Measurements from ENCODE around the gene PROP1. TPM values are rescaled to one million over a fixed set of nuclear protein-coding genes. Genes with fewer than 3 reads are reported as not detected.
"Not testable (repeated sequence)": the region's sequence is repeated elsewhere in the genome, so short reads cannot be mapped to it uniquely, and the experiment has no call there.

The PROP1 gene
- polyA plus RNA-seq, 2 of the 4 experiments (the other 2 are of a cell fraction), result not detected

- ChIA-PET CTCF (interaction anchor here (1.1 to 1.2 kb wide), 3 partner anchors 81 to 162 kb away, joined by 3 read pairs; no protein-coding TSS in a partner anchor), POLR2A (no interaction called here)
- WGBS (ENCODE audit: missing lambda C conversion rate), result 46% methylated on average over 26 of the region's 26 CpGs
- Histone ChIP-seq H3K9me3 (no peaks in the 10 kb centered on the region), H3K4me1 (no peaks in the 10 kb centered on the region), H3K4me3 (no peak overlapping the region), H3K4me2 (no peak overlapping the region), H3K27ac (no peak overlapping the region)
- TF ChIP-seq, protein P1, sequence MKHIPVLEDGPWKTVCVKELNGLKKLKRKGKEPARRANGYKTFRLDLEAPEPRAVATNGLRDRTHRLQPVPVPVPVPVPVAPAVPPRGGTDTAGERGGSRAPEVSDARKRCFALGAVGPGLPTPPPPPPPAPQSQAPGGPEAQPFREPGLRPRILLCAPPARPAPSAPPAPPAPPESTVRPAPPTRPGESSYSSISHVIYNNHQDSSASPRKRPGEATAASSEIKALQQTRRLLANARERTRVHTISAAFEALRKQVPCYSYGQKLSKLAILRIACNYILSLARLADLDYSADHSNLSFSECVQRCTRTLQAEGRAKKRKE (CRISPR knock-in tag; IDR thresholded peaks at IDR 0.05; ENCODE audit: low read depth), result no peak
- TF ChIP-seq KDM5A (IDR thresholded peaks at IDR 0.05) (no peak), JUN (IDR thresholded peaks at IDR 0.05) (no peak), EHMT2 (IDR thresholded peaks at IDR 0.05; ENCODE audit: low read depth) (no peak), PHF8 (IDR thresholded peaks at IDR 0.05; ENCODE audit: borderline replicate concordance, low read depth) (no peak), MAFK (IDR thresholded peaks at IDR 0.05; ENCODE audit: partially characterized antibody) (peak; percentile 27), RCOR1 (IDR thresholded peaks at IDR 0.05; ENCODE audit: low read depth, low read length) (no peak), BHLHE40 (IDR thresholded peaks at IDR 0.05; ENCODE audit: low read depth, low read length) (no peak)
- TF ChIP-seq, protein P2, sequence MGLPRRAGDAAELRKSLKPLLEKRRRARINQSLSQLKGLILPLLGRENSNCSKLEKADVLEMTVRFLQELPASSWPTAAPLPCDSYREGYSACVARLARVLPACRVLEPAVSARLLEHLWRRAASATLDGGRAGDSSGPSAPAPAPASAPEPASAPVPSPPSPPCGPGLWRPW (IDR thresholded peaks at IDR 0.05), result no peak
- FAIRE-seq (no peak), ATAC-seq (no peak), DNase-seq (ENCODE audit: low read depth in 1 of 2, low spot score in 1 of 2) (no peak)
These were observed 14.6 kb downstream of the PROP1 start for GRCh38 chr5:177981296-177982071.

GRCh38 chr5:177980743-177981151 is 15.3 kb downstream of the PROP1 start:
- Histone ChIP-seq H3K4me1 (no peaks in the 10 kb centered on the region), H3K4me2 (no peak overlapping the region), H3K9me3 (peaks cover under 1% of the 10 kb centered on the region; the same call in 1 of the 3 replicates), H3K4me3 (no peak overlapping the region), H3K27ac (no peak overlapping the region)
- TF ChIP-seq, protein P3, sequence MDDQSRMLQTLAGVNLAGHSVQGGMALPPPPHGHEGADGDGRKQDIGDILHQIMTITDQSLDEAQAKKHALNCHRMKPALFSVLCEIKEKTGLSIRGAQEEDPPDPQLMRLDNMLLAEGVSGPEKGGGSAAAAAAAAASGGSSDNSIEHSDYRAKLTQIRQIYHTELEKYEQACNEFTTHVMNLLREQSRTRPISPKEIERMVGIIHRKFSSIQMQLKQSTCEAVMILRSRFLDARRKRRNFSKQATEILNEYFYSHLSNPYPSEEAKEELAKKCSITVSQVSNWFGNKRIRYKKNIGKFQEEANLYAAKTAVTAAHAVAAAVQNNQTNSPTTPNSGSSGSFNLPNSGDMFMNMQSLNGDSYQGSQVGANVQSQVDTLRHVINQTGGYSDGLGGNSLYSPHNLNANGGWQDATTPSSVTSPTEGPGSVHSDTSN (IDR thresholded peaks at IDR 0.05), result no peak
- TF ChIP-seq GATA3 (IDR thresholded peaks at IDR 0.05; ENCODE audit: borderline replicate concordance) (no peak), ZSCAN20 (CRISPR knock-in tag; IDR thresholded peaks at IDR 0.05) (no peak), CBX2 (IDR thresholded peaks at IDR 0.05; ENCODE audit: borderline replicate concordance, low read depth) (no peak), ZNF302 (CRISPR knock-in tag; IDR thresholded peaks at IDR 0.05) (no peak), MAZ (IDR thresholded peaks at IDR 0.05; ENCODE audit: borderline replicate concordance, low read depth, low read length) (no peak), SREBF2 (IDR thresholded peaks at IDR 0.05) (no peak), CHD4 (IDR thresholded peaks at IDR 0.05; ENCODE audit: borderline replicate concordance) (no peak), HOXB5 (CRISPR knock-in tag; IDR thresholded peaks at IDR 0.05) (no peak), FOSB (CRISPR knock-in tag; IDR thresholded peaks at IDR 0.05) (no peak), TFCP2L1 (CRISPR knock-in tag; IDR thresholded peaks at IDR 0.05) (no peak), RAD21 (conservative IDR thresholded peaks at IDR 0.05 in 1 of 2, IDR thresholded peaks at IDR 0.05 in 1 of 2) (no peak), EP300 (IDR thresholded peaks at IDR 0.05) (no peak), FOSL2 (IDR thresholded peaks at IDR 0.05) (no peak), FOSL2 (CRISPR knock-in tag; IDR thresholded peaks at IDR 0.05) (no peak), ZFP36 (IDR thresholded peaks at IDR 0.05; ENCODE audit: borderline replicate concordance, partially characterized antibody) (no peak)
- TF ChIP-seq, protein P4, sequence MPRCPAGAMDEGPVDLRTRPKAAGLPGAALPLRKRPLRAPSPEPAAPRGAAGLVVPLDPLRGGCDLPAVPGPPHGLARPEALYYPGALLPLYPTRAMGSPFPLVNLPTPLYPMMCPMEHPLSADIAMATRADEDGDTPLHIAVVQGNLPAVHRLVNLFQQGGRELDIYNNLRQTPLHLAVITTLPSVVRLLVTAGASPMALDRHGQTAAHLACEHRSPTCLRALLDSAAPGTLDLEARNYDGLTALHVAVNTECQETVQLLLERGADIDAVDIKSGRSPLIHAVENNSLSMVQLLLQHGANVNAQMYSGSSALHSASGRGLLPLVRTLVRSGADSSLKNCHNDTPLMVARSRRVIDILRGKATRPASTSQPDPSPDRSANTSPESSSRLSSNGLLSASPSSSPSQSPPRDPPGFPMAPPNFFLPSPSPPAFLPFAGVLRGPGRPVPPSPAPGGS (IDR thresholded peaks at IDR 0.05), result no peak
- TF ChIP-seq, protein P1 (CRISPR knock-in tag; IDR thresholded peaks at IDR 0.05; ENCODE audit: low read depth), result no peak
- TF ChIP-seq, protein P5, sequence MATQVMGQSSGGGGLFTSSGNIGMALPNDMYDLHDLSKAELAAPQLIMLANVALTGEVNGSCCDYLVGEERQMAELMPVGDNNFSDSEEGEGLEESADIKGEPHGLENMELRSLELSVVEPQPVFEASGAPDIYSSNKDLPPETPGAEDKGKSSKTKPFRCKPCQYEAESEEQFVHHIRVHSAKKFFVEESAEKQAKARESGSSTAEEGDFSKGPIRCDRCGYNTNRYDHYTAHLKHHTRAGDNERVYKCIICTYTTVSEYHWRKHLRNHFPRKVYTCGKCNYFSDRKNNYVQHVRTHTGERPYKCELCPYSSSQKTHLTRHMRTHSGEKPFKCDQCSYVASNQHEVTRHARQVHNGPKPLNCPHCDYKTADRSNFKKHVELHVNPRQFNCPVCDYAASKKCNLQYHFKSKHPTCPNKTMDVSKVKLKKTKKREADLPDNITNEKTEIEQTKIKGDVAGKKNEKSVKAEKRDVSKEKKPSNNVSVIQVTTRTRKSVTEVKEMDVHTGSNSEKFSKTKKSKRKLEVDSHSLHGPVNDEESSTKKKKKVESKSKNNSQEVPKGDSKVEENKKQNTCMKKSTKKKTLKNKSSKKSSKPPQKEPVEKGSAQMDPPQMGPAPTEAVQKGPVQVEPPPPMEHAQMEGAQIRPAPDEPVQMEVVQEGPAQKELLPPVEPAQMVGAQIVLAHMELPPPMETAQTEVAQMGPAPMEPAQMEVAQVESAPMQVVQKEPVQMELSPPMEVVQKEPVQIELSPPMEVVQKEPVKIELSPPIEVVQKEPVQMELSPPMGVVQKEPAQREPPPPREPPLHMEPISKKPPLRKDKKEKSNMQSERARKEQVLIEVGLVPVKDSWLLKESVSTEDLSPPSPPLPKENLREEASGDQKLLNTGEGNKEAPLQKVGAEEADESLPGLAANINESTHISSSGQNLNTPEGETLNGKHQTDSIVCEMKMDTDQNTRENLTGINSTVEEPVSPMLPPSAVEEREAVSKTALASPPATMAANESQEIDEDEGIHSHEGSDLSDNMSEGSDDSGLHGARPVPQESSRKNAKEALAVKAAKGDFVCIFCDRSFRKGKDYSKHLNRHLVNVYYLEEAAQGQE (IDR thresholded peaks at IDR 0.05), result no peak
- ChIA-PET POLR2A (no interaction called here), CTCF (no interaction called here)
- ATAC-seq (peak; percentile 15 to 41; a peak in 3 of 6 replicates), DNase-seq (ENCODE audit: low read depth in 1 of 2, low spot score in 1 of 2) (no peak), FAIRE-seq (no peak)
- WGBS (ENCODE audit: missing lambda C conversion rate), result 62% methylated on average over 10 of the region's 10 CpGs

DNA sequence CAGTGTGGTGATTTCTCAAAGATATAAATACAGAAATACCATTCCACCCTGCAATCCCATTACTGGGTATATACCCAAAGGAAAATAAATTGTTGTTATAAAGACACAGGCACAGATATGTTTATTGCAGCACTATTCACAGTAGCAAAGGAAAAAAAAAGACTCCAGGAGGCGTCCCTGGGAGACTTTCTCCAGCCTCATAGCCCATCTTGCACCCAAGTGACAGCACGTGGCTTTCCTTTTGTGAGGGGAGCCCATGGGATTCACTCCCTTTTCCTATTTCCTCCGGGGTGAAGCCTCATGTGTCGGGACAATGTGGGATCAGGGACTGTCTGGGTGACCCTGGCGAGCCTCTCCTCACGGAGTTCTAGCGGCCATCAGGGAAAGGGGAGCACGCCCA is 18.4 kb downstream of the PROP1 start:
- FAIRE-seq; POLR2A ChIA-PET; CTCF ChIA-PET; DNase-seq (ENCODE audit: low read depth in 1 of 2, low spot score in 1 of 2); H3K27ac ChIP-seq; H3K9me3 ChIP-seq; H3K4me1 ChIP-seq; ATAC-seq; H3K4me3 ChIP-seq; H3K4me2 ChIP-seq: not testable (repeated sequence)
- 40% methylated on average over 6 of the region's 8 CpGs for WGBS (ENCODE audit: missing lambda C conversion rate)

Measured in A549 (cell line).